ENCODE results near the gene PLEKHM2. TPM values are rescaled to one million over a fixed set of nuclear protein-coding genes. Genes with fewer than 3 reads are reported as not detected.

The PLEKHM2 gene
- total RNA-seq, 1 experiment from 2014 or later: 49.7 TPM

DNA sequence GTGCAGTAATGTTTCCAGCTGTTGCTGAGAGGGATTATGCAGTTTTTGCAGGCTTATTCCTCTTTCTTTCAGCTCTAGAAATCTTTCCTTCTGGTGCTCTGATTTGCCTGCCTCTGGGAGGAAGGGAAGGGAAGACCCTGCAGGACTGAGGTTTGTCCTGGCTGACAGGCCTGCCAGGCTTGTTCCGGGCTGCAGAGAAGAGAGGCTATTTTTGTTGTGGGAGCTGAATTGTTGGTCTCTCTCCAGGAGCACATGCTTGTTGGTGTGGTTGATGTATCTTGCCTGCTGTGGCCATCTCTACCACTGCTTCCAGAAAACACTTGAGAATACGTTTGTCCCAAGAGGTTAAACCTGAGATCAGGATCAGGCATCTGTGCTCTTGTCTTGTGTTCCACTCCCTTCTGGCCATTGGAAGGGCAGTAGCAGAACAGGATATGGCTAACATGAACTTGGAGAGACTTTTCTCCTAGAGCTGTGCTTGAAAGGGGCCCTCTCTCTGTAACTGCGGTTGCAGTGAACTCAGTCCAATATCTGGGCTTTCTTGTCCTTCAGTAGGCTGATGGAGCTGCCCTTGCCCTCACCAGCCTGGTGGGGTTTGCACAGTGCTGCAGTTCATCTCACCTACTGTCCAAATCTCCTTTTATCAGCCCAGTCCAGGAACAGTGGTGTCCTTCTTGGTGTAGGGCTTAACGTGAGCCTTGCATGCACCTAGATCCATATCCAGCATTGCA is 30.5 kb downstream of the PLEKHM2 start:
- Mint-ChIP-seq H3K4me1 (no peaks in the 10 kb centered on the region), H3K27me3 (ENCODE audit: low read depth) (no peaks in the 10 kb centered on the region), H3K27ac (peak overlapping the region; percentile 20), H3K4me3 (no peak overlapping the region), H3K9me3 (no peaks in the 10 kb centered on the region), H3K36me3 (peaks cover 15% of the 10 kb centered on the region)
- CTCF ChIA-PET: interaction anchor here (0.6 to 1.3 kb wide), 3 partner anchors 26 to 438 kb away, joined by 3 to 4 read pairs (median 4); no protein-coding TSS in a partner anchor
- POLR2A ChIA-PET: interaction anchor here (0.5 to 0.6 kb wide), 2 partner anchors 26 to 62 kb away, joined by 3 to 5 read pairs; no protein-coding TSS in a partner anchor
- TF ChIP-seq ZNF671 (CRISPR knock-in tag; IDR thresholded peaks at IDR 0.05): no peak
- TF ChIP-seq, protein P1, sequence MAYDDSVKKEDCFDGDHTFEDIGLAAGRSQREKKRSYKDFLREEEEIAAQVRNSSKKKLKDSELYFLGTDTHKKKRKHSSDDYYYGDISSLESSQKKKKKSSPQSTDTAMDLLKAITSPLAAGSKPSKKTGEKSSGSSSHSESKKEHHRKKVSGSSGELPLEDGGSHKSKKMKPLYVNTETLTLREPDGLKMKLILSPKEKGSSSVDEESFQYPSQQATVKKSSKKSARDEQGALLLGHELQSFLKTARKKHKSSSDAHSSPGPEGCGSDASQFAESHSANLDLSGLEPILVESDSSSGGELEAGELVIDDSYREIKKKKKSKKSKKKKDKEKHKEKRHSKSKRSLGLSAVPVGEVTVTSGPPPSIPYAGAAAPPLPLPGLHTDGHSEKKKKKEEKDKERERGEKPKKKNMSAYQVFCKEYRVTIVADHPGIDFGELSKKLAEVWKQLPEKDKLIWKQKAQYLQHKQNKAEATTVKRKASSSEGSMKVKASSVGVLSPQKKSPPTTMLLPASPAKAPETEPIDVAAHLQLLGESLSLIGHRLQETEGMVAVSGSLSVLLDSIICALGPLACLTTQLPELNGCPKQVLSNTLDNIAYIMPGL (CRISPR knock-in tag; IDR thresholded peaks at IDR 0.05): no peak
- TF ChIP-seq, protein P2, sequence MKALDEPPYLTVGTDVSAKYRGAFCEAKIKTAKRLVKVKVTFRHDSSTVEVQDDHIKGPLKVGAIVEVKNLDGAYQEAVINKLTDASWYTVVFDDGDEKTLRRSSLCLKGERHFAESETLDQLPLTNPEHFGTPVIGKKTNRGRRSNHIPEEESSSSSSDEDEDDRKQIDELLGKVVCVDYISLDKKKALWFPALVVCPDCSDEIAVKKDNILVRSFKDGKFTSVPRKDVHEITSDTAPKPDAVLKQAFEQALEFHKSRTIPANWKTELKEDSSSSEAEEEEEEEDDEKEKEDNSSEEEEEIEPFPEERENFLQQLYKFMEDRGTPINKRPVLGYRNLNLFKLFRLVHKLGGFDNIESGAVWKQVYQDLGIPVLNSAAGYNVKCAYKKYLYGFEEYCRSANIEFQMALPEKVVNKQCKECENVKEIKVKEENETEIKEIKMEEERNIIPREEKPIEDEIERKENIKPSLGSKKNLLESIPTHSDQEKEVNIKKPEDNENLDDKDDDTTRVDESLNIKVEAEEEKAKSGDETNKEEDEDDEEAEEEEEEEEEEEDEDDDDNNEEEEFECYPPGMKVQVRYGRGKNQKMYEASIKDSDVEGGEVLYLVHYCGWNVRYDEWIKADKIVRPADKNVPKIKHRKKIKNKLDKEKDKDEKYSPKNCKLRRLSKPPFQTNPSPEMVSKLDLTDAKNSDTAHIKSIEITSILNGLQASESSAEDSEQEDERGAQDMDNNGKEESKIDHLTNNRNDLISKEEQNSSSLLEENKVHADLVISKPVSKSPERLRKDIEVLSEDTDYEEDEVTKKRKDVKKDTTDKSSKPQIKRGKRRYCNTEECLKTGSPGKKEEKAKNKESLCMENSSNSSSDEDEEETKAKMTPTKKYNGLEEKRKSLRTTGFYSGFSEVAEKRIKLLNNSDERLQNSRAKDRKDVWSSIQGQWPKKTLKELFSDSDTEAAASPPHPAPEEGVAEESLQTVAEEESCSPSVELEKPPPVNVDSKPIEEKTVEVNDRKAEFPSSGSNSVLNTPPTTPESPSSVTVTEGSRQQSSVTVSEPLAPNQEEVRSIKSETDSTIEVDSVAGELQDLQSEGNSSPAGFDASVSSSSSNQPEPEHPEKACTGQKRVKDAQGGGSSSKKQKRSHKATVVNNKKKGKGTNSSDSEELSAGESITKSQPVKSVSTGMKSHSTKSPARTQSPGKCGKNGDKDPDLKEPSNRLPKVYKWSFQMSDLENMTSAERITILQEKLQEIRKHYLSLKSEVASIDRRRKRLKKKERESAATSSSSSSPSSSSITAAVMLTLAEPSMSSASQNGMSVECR (CRISPR knock-in tag; IDR thresholded peaks at IDR 0.05; ENCODE audit: borderline replicate concordance): no peak
- ATAC-seq (no peak), DNase-seq (ENCODE audit: low spot score) (no peak)

DNA sequence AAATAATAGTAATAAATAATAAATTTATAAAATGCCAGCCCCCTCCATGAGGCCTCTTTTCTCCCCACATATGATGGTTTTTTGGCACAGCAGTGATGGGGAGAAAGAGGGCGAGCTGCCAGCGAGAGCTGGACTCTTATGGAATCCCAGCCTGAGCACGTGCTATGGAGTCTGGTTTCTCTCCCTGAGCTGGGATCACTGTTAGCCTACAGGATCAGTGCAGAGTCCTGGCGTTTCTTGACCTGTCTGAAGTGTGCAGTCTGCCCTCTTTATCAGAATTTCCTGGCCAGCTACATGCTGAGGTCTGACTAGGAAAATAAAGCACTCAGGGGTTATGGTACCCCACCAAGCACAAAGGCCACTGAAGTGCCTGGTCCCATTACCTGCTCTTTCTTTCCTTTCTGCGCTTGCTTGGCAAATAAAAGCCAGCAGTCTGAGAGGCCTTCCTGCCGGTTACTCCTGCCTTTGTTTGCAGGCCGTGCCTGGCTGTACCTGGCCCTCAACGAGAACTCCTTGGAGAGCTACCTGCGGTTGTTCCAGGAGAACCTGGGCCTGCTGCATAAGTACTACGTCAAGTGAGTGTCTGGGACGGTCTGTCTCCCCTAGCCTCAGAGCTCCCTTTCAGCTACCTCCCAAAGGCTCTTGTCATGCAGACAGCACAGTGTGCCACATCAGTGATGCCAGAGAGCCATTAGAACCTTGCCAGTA is 33.5 kb downstream of the PLEKHM2 start:
- Mint-ChIP-seq H3K36me3 (peaks cover 18% of the 10 kb centered on the region), H3K4me1 (no peaks in the 10 kb centered on the region), H3K27me3 (ENCODE audit: low read depth) (no peaks in the 10 kb centered on the region), H3K4me3 (no peak overlapping the region), H3K27ac (no peak overlapping the region), H3K9me3 (no peaks in the 10 kb centered on the region)
- ATAC-seq (no peak), DNase-seq (ENCODE audit: low spot score) (no peak)
- ChIA-PET CTCF (interaction anchor here (0.8 kb wide), 1 partner anchor 24 kb away, joined by 6 read pairs; no protein-coding TSS in a partner anchor), POLR2A (no interaction called here)
- TF ChIP-seq OVOL2 (CRISPR knock-in tag; IDR thresholded peaks at IDR 0.05; ENCODE audit: borderline replicate concordance): no peak
- TF ChIP-seq IRF2 (CRISPR knock-in tag; IDR thresholded peaks at IDR 0.05; ENCODE audit: borderline replicate concordance, low read depth): no peak
- TF ChIP-seq NR1H2 (CRISPR knock-in tag; IDR thresholded peaks at IDR 0.05): no peak
- TF ChIP-seq, protein P3, sequence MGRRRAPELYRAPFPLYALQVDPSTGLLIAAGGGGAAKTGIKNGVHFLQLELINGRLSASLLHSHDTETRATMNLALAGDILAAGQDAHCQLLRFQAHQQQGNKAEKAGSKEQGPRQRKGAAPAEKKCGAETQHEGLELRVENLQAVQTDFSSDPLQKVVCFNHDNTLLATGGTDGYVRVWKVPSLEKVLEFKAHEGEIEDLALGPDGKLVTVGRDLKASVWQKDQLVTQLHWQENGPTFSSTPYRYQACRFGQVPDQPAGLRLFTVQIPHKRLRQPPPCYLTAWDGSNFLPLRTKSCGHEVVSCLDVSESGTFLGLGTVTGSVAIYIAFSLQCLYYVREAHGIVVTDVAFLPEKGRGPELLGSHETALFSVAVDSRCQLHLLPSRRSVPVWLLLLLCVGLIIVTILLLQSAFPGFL (CRISPR knock-in tag; IDR thresholded peaks at IDR 0.05; ENCODE audit: borderline replicate concordance): no peak
- TF ChIP-seq, protein P4, sequence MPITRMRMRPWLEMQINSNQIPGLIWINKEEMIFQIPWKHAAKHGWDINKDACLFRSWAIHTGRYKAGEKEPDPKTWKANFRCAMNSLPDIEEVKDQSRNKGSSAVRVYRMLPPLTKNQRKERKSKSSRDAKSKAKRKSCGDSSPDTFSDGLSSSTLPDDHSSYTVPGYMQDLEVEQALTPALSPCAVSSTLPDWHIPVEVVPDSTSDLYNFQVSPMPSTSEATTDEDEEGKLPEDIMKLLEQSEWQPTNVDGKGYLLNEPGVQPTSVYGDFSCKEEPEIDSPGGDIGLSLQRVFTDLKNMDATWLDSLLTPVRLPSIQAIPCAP (CRISPR knock-in tag; IDR thresholded peaks at IDR 0.05): no peak
- TF ChIP-seq, protein P5, sequence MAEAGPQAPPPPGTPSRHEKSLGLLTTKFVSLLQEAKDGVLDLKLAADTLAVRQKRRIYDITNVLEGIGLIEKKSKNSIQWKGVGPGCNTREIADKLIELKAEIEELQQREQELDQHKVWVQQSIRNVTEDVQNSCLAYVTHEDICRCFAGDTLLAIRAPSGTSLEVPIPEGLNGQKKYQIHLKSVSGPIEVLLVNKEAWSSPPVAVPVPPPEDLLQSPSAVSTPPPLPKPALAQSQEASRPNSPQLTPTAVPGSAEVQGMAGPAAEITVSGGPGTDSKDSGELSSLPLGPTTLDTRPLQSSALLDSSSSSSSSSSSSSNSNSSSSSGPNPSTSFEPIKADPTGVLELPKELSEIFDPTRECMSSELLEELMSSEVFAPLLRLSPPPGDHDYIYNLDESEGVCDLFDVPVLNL (CRISPR knock-in tag; IDR thresholded peaks at IDR 0.05; ENCODE audit: borderline replicate concordance, low read depth): no peak
- TF ChIP-seq, protein P6, sequence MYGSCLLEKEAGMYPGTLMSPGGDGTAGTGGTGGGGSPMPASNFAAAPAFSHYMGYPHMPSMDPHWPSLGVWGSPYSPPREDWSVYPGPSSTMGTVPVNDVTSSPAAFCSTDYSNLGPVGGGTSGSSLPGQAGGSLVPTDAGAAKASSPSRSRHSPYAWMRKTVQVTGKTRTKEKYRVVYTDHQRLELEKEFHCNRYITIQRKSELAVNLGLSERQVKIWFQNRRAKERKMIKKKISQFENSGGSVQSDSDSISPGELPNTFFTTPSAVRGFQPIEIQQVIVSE (CRISPR knock-in tag; IDR thresholded peaks at IDR 0.05; ENCODE audit: borderline replicate concordance): no peak
- TF ChIP-seq, protein P7, sequence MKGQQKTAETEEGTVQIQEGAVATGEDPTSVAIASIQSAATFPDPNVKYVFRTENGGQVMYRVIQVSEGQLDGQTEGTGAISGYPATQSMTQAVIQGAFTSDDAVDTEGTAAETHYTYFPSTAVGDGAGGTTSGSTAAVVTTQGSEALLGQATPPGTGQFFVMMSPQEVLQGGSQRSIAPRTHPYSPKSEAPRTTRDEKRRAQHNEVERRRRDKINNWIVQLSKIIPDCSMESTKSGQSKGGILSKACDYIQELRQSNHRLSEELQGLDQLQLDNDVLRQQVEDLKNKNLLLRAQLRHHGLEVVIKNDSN (CRISPR knock-in tag; IDR thresholded peaks at IDR 0.05): no peak
- TF ChIP-seq, protein P8, sequence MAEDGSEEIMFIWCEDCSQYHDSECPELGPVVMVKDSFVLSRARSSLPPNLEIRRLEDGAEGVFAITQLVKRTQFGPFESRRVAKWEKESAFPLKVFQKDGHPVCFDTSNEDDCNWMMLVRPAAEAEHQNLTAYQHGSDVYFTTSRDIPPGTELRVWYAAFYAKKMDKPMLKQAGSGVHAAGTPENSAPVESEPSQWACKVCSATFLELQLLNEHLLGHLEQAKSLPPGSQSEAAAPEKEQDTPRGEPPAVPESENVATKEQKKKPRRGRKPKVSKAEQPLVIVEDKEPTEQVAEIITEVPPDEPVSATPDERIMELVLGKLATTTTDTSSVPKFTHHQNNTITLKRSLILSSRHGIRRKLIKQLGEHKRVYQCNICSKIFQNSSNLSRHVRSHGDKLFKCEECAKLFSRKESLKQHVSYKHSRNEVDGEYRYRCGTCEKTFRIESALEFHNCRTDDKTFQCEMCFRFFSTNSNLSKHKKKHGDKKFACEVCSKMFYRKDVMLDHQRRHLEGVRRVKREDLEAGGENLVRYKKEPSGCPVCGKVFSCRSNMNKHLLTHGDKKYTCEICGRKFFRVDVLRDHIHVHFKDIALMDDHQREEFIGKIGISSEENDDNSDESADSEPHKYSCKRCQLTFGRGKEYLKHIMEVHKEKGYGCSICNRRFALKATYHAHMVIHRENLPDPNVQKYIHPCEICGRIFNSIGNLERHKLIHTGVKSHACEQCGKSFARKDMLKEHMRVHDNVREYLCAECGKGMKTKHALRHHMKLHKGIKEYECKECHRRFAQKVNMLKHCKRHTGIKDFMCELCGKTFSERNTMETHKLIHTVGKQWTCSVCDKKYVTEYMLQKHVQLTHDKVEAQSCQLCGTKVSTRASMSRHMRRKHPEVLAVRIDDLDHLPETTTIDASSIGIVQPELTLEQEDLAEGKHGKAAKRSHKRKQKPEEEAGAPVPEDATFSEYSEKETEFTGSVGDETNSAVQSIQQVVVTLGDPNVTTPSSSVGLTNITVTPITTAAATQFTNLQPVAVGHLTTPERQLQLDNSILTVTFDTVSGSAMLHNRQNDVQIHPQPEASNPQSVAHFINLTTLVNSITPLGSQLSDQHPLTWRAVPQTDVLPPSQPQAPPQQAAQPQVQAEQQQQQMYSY (CRISPR knock-in tag; IDR thresholded peaks at IDR 0.05): no peak
- TF ChIP-seq, protein P9, sequence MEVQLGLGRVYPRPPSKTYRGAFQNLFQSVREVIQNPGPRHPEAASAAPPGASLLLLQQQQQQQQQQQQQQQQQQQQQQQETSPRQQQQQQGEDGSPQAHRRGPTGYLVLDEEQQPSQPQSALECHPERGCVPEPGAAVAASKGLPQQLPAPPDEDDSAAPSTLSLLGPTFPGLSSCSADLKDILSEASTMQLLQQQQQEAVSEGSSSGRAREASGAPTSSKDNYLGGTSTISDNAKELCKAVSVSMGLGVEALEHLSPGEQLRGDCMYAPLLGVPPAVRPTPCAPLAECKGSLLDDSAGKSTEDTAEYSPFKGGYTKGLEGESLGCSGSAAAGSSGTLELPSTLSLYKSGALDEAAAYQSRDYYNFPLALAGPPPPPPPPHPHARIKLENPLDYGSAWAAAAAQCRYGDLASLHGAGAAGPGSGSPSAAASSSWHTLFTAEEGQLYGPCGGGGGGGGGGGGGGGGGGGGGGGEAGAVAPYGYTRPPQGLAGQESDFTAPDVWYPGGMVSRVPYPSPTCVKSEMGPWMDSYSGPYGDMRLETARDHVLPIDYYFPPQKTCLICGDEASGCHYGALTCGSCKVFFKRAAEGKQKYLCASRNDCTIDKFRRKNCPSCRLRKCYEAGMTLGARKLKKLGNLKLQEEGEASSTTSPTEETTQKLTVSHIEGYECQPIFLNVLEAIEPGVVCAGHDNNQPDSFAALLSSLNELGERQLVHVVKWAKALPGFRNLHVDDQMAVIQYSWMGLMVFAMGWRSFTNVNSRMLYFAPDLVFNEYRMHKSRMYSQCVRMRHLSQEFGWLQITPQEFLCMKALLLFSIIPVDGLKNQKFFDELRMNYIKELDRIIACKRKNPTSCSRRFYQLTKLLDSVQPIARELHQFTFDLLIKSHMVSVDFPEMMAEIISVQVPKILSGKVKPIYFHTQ (CRISPR knock-in tag; IDR thresholded peaks at IDR 0.05): no peak

All from WTC11 (cell line).